ENCODE data around the gene ZXDA.
"Not testable (repeated sequence)": the region's sequence is repeated elsewhere in the genome, so short reads cannot be mapped to it uniquely, and the experiment has no call there.

Gene ZXDA

GRCh38 chrX:57910287-57910912 lies at the start of gene ZXDA:
TSS of gene ZXDA (minus strand) at chrX:57910458. CDS start at chrX:57910420, 38 bp downstream.
- peak; percentile 7 for DNase-seq (ENCODE audit: low spot score)
- FAIRE-seq = not testable (repeated sequence)

- FAIRE-seq = no peak
- DNase-seq (ENCODE audit: low spot score) = no peak
These were observed 42.0 kb upstream of the ZXDA start for GRCh38 chrX:57952320-57952678.

GRCh38 chrX:57951666-57952319 lies 41.5 kb upstream of the ZXDA start:
- DNase-seq (ENCODE audit: low spot score) (no peak), FAIRE-seq (no peak)

- FAIRE-seq (no peak), DNase-seq (ENCODE audit: low spot score) (no peak)
These were observed 23.1 kb upstream of the ZXDA start for GRCh38 chrX:57933321-57933720.

GRCh38 chrX:57932266-57932665 lies 22.0 kb upstream of the ZXDA start:
- DNase-seq (ENCODE audit: low spot score) (no peak), FAIRE-seq (no peak)

GRCh38 chrX:57930051-57930450 lies 19.8 kb upstream of the ZXDA start:
- FAIRE-seq (no peak), DNase-seq (ENCODE audit: low spot score) (no peak)

GRCh38 chrX:57929373-57929772 lies 19.1 kb upstream of the ZXDA start:
- FAIRE-seq = no peak
- peak; percentile 30 for DNase-seq (ENCODE audit: low spot score)

GRCh38 chrX:57925806-57926205 lies 15.5 kb upstream of the ZXDA start:
- FAIRE-seq (no peak), DNase-seq (ENCODE audit: low spot score) (no peak)

GRCh38 chrX:57918750-57919436 lies 8.6 kb upstream of the ZXDA start:
- DNase-seq (ENCODE audit: low spot score) (peak; percentile 17), FAIRE-seq (no peak)

GRCh38 chrX:57915680-57916079 lies 5.4 kb upstream of the ZXDA start:
- DNase-seq (ENCODE audit: low spot score) = no peak
- FAIRE-seq = peak; percentile 56

- peak; percentile 13 for DNase-seq (ENCODE audit: low spot score)
- peak; percentile 93 for FAIRE-seq
These were observed 517 bp downstream of the ZXDA start for GRCh38 chrX:57909595-57910286.

- not testable (repeated sequence) for DNase-seq (ENCODE audit: low spot score)
- FAIRE-seq = peak; percentile 9
These were observed 1.2 kb downstream of the ZXDA start for GRCh38 chrX:57908972-57909594.

- DNase-seq (ENCODE audit: low spot score) = no peak
- FAIRE-seq = no peak
These were observed 3.5 kb downstream of the ZXDA start for GRCh38 chrX:57906790-57907189.

- FAIRE-seq = no peak
- no peak for DNase-seq (ENCODE audit: low spot score)
These were observed 5.1 kb downstream of the ZXDA start for GRCh38 chrX:57905141-57905540.

- FAIRE-seq = no peak
These were observed 5.9 kb downstream of the ZXDA start for GRCh38 chrX:57904176-57904880.

GRCh38 chrX:57902633-57903032 lies 7.6 kb downstream of the ZXDA start:
- no peak for FAIRE-seq
- DNase-seq (ENCODE audit: low spot score) = no peak

More at GRCh38 chrX:57904176-57904880, 5.9 kb downstream of the ZXDA start:
- no peak for DNase-seq (ENCODE audit: low spot score)

- DNase-seq (ENCODE audit: low spot score) (no peak), FAIRE-seq (no peak)
These were observed 8.8 kb downstream of the ZXDA start for GRCh38 chrX:57901466-57901865.

GRCh38 chrX:57900975-57901374 lies 9.3 kb downstream of the ZXDA start:
- FAIRE-seq (no peak), DNase-seq (ENCODE audit: low spot score) (no peak)

GRCh38 chrX:57899906-57900305 lies 10.4 kb downstream of the ZXDA start:
- FAIRE-seq = no peak
- DNase-seq (ENCODE audit: low spot score) = no peak

- DNase-seq (ENCODE audit: low spot score) (no peak), FAIRE-seq (no peak)
These were observed 11.2 kb downstream of the ZXDA start for GRCh38 chrX:57899064-57899463.

GRCh38 chrX:57871463-57871862 lies 38.8 kb downstream of the ZXDA start:
- FAIRE-seq (no peak), DNase-seq (ENCODE audit: low spot score) (no peak)
